HG02852 (cell line): ENCODE measurements around the gene ZIC1.

ENCODE experiments used
- ATAC-seq: cut with Tn5 transposase; IDR thresholded peaks from one replicate; pipeline ENCODE4 v1.9.1; 2021; ENCODE audit warnings: mild to moderate bottlenecking, moderate library complexity; ENCODE audit not compliant: unreplicated experiment

The ZIC1 gene

DNA sequence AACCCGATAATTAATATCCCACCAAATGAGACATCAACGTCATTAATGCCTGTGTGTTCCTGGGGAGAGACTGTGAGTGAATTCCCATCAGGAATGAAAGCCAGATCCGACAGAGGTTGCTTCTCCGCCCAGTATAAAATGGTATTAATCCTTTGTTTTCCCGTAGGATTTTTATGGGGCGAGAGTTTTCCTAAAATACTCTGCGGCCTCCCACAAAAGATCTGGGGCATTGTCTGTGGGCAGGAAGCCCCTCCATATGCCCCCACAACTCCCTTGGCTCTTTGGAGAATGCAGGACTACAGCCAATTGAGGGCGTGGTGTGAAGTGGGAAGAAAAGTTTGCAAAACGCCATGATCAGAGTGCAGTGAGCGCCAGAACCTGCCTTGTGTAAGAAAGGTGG lies 29.5 kb upstream of the ZIC1 start:
- ATAC-seq: no peak

DNA sequence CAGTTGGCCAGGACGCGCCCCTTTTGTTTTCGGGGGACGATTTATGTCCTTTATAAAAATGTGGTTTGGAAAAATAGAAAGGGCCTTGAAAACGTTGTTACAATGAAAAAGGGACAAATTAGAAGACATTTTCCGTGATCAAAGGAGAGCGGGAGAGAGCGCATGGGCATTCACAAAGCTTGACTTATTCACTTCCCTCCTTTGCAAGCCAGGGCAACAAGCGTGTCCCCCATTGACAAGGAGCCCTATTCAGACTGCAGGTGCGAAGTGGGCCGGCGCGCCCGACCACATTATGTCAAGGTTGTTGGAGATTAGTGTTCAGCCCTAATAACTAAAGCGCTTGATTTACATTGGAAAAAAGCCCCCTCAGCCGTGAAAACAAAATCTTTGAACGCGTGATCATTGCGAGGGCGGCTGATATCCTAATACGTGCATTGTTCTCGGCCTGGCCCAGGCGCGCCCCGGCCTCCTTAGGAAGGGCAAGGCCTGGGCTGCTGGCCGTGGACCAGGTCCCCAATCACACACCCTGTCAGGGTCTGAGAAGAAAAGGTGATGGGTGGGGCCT lies 28.7 kb upstream of the ZIC1 start:
- no peak for ATAC-seq

DNA sequence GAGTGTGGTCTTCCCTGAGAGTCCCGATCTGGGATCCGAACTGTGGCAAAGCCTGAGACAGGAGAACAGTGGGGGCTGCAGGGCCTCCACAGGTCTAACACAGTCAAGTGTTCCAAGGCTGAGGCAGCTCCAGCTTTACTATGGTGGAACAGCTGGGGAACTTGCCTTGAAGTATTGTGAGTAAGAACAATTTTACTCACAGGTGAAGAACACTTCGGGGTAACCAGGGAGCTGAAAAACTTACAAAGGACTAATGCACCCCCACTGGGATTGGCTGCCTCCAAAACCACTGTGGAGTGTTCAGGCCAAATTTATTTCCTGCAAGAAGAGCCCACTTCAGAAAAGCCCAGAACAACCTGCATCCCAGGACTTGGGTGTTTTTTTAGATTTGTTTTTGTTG lies 28.2 kb upstream of the ZIC1 start:
- ATAC-seq: no peak

- ATAC-seq: no peak
Measured at GRCh38 chr3:147381596-147381995, 27.6 kb upstream of the ZIC1 start.

DNA sequence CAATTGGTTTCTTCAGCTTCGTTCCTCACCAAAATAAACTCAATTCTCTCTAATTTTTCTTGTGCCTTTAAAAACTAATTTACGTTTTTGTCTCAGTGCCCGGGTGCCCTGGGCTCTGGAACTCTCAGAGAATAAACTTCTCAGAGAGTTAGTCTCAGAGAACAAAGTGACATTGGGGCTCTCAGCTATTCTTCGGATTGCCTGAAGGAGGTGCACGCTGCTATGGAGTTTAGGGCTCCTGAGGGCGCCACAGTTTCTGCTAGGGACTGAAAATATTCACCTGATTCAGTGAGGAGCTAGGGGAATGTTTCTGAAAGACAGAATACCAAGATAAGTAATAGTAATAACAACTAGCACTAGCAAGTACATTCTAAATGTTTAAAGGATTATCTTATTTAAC lies 25.5 kb upstream of the ZIC1 start:
- ATAC-seq: no peak

- ATAC-seq: no peak
Measured at GRCh38 chr3:147384210-147385058, 24.7 kb upstream of the ZIC1 start.

- ATAC-seq: no peak
Measured at GRCh38 chr3:147385059-147386012, 23.8 kb upstream of the ZIC1 start.

- no peak for ATAC-seq
Measured at GRCh38 chr3:147387291-147387884, 21.8 kb upstream of the ZIC1 start.

GRCh38 chr3:147387885-147388699 lies 21.1 kb upstream of the ZIC1 start:
- ATAC-seq: no peak

DNA sequence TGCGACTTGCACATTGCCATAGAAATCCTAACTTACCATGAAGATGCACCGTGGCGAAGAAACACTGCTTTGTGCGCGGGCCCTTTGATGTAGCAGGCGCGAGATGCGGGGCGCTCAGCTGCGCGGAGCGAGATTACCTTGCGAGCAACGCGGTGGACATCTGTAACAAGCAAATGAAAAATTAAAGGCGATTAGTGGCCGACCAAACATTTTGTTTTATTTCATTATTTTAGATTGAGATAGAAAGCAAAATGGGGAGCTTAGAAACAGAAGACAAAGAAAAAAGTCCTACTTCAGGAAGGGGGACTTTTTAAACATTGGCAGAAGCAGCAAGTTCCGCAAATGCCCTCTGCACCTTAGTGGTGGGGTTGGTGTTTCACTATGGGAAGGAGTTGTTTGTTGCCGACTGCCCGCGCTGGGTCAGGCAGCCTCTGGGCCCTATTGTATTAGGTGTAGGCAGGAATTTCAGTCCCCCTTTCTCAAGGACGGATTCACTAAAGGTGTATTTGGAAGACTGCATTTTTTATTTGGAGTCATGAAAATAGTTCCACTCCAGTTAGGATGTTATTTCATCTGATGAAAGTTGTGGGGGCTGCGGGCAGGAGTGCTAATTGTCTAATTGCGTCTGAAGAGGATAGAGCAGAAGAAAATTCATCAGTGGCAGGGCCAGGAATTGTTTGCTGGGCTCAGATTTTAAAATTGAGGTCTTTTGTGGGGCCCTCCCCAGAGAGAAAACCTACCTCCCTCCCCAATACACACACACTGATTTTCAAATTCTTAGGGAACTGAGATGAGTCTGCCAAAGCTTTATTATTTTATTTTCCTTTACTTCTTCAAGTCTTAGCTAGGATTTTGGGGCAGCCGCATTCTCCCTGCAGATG lies 20.2 kb upstream of the ZIC1 start:
- no peak for ATAC-seq

GRCh38 chr3:147389717-147390116 lies 19.4 kb upstream of the ZIC1 start:
- ATAC-seq: no peak

DNA sequence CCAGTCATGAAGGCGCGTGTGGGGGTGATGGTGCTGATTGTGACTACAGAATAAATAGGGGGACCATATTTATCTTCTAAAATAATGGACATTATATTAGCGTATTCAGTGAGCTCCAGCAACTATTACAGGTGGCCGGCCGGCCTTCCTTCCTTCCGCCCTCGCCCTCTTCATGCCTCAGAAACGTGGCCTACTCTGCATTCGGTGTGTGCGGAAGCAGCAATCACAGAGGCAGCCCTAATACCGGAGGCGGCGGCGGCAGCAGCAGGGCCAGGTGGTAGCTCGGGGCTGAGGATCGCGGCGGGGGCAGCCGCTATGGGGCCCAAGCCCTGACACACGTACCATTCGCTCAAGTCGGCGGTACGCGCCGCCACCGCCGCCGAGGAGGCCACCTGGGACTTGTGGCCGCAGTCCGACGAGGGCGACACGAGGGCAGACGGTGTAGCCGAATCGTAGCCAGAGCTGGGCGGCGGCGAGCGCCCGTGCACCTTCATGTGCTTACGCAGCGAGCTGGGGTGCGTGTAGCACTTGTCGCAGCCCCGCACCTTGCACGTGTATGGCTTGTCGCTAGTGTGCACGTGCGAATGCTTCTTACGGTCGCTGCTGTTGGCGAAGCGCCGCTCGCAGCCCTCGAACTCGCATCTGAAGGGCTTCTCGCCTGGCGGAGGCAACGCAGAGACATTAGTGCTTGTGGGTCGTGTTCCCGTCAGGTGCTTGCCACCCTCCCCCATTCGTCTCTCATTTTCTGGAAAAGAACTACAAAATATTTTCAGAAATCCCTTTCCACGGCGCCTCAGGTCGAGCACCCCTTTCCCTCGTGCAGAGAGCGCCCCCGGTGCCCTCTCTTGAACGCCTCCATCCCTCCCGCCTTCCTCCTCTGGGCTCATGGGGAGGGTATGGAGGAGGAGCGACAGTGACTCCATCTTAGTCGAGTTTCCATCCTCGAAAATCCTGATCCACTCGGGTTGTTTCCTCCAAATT lies 18.3 kb upstream of the ZIC1 start:
- ATAC-seq: no peak

- no peak for ATAC-seq
Measured at GRCh38 chr3:147391781-147392624, 17.2 kb upstream of the ZIC1 start.

DNA sequence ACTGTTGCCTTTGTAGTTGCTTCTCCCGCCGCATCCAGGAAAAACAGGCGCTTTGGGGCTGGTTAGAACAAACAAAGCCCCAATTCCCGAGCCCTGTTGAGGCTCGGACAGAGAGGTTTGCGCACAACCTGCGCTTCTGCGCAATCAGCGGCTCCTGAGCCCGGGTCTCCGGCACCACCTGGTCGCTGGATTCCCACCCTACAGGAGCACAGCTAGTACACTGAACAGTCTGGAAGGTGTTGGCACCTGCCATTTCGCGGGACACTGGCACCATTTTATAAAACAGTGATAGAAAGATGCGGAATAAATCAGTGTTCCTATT lies 16.6 kb upstream of the ZIC1 start:
- ATAC-seq: no peak

DNA sequence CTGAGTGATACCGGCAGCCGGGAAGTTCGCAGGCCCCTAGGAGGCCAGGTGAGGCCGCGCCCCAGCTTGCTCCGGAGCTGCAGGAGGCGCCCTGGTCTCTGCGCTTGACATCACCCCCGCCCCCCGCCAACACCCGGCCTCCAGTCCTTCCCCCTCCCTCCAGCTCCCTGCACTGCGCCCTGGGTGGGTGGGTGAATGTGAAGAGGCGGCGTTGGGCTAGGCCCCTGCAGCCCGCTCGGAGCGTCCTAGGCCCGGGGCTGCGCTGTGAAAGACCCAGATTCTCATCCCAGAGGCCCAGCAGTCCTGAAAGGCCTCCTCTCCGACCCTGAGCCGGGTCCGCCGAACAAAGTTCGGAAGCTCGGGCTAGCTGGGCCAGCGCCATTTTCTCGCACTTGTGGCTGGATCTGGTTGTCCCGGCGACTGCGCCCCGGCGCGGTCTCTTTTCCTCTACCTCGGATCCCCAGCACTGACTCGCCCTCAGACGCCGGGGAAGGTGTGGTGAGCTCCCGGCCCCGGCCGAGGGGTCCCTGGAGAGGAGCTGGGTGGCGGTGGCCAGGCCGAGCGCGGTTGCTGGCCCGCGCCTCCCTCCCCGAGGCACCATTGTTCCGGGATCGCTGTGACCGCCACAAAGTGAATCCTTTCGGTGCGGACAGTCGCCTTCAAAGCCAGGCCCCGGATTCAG lies 15.8 kb upstream of the ZIC1 start:
- no peak for ATAC-seq

DNA sequence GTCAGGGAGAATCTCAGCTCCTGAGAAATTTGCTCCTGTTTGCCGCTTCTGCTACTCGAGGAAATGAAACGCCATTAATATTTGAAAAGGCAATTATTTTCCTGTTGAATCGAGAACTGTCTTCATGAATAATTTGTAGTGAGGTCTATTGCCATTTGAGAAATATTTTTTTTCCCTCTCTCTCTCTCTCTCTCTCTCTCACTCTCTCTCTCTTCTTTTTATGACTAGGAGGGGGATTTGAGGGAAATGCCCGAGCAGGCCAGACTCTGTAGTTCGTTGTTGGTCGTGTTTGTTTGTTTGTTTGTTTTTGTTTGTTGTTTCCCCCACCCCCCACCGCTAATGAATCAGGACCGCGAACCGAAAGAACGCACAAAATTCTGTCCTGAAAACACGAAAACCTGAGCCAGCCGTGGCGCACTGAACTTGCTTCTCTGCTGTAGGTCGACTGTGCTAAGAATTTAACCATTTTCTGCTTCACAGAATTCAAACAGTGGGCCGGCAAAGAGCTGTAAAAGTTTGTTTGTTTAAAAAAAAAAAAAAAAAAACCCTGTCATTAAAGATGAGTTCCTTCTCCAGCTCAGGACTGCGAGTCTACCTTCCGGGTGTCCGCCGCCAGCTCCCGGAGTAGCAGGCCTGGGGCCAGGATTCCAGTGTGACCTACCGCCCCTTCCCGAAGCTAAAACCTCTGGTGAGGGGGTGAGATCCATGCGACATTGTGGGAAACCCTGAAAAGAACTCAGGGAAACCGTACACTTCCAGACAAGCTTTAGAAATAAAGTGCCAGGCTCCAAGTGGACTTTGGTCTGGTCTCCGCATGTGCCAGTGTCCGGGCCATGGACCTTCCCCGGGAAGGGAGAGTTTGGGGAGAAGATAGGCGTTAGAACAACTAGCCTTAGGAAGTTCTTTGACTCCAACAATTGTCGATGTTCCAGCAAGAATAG lies 15.0 kb upstream of the ZIC1 start:
- ATAC-seq: no peak
